Left ventricle myocardium inferior (tissue), 1 donor: ENCODE data around the gene AGPAT3. TPM values are rescaled to one million over a fixed set of nuclear protein-coding genes. Genes with fewer than 3 reads are reported as not detected.

ENCODE experiments used
- DNase-seq: peaks from one replicate; pipeline ENCODE4 v3.0.0-alpha.2; 2020
- H3K27ac ChIP-seq: fragments of 200-600 bp; replicated peaks from 2 replicates; pipeline ENCODE4 v1.8.0; 2021
- H3K27me3 ChIP-seq: fragments of 200-600 bp; 2 replicates; pipeline ENCODE4 v1.8.0; 2021; ENCODE audit warnings: low read depth
- H3K36me3 ChIP-seq: fragments of 200-600 bp; 2 replicates; pipeline ENCODE4 v1.8.0; 2021
- H3K4me1 ChIP-seq: fragments of 200-600 bp; 2 replicates; pipeline ENCODE4 v1.8.0; 2021
- H3K4me3 ChIP-seq: fragments of 200-600 bp; 2 replicates; pipeline ENCODE4 v1.8.0; 2021; ENCODE audit warnings: mild to moderate bottlenecking, moderate library complexity
- H3K9me3 ChIP-seq: fragments of 200-600 bp; replicated peaks from 2 replicates; pipeline ENCODE4 v1.8.0; 2021
- intact Hi-C: fragments of 100-400 bp; cut with micrococcal nuclease; formaldehyde crosslinking; loops from one replicate; pipeline ENCODE4 v1.11.0; 2022
- total RNA-seq: library from RNA; stranded (reverse); fragmentation: NEBNext Ultra II Directional; extraction: Animal tissue kit (Norgen Biotek cat#: 25700); gene quantifications from one replicate; pipeline ENCODE4 v1.2.1, GENCODE V29; 2021
- TF ChIP-seq, protein P1 (sequence below): fragments of 200-600 bp; IDR thresholded peaks from 2 replicates; pipeline ENCODE4 v1.8.0; 2021; ENCODE audit warnings: antibody characterized with exemption, mild to moderate bottlenecking, borderline replicate concordance
- donor health status: DM: no; HTN: yes; CAD: no; lungs with severe emphysema.

The AGPAT3 gene
- total RNA-seq, 1 donor from 2014 or later = 79.6 TPM

DNA sequence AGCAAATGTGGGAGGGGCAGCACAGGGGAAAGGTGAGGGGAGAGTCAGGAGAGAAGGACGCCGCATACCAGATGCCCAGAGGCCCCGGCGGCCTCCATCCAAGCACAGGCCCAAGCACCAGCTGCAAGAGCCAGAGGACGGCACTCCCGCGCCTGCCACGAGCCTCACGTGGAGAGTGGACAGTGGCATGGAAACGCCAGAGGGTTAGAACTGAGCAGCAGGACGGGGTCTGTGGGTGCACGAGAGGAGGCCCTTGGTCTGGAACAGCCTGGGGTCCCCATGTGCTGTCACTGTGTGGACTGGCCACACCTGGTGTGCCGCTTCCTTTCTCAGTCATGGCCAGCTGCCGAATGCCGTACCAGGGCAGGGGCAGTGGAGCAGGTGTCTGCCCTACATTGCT lies 68.7 kb downstream of the AGPAT3 start:
- intact Hi-C loops = no loop called here
- H3K27me3 ChIP-seq = no peaks in the 10 kb centered on the region
- no peaks in the 10 kb centered on the region for H3K36me3 ChIP-seq
- H3K4me3 ChIP-seq = no peak overlapping the region
- TF ChIP-seq, protein P1, sequence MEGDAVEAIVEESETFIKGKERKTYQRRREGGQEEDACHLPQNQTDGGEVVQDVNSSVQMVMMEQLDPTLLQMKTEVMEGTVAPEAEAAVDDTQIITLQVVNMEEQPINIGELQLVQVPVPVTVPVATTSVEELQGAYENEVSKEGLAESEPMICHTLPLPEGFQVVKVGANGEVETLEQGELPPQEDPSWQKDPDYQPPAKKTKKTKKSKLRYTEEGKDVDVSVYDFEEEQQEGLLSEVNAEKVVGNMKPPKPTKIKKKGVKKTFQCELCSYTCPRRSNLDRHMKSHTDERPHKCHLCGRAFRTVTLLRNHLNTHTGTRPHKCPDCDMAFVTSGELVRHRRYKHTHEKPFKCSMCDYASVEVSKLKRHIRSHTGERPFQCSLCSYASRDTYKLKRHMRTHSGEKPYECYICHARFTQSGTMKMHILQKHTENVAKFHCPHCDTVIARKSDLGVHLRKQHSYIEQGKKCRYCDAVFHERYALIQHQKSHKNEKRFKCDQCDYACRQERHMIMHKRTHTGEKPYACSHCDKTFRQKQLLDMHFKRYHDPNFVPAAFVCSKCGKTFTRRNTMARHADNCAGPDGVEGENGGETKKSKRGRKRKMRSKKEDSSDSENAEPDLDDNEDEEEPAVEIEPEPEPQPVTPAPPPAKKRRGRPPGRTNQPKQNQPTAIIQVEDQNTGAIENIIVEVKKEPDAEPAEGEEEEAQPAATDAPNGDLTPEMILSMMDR = no peak
- H3K4me1 ChIP-seq = peaks cover 62% of the 10 kb centered on the region
- H3K27ac ChIP-seq = no peak overlapping the region
- H3K9me3 ChIP-seq = no peaks in the 10 kb centered on the region
- no peak for DNase-seq

DNA sequence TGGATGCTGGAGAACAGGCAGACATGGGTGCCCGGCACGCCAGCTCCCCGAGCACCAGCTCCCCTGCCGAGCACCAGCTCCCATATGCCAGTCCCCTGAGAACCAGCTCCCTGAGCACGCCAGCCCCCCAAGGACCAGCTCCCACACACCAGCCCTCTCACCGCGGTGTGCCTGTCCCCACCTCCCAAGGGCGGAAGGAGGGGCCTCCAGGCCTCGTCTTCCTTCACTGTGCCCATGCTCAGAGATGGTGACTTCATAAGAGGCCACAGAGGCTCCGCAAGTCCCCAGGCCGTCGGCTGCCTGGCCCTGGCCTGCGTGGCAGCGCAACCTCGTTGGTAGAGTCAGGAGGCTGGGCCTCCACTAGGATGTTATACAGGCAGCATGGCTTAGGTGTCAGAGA lies 69.1 kb downstream of the AGPAT3 start:
- Histone ChIP-seq H3K9me3 (no peaks in the 10 kb centered on the region), H3K4me3 (no peak overlapping the region), H3K36me3 (no peaks in the 10 kb centered on the region), H3K4me1 (peaks cover 63% of the 10 kb centered on the region), H3K27me3 (no peaks in the 10 kb centered on the region), H3K27ac (no peak overlapping the region)
- intact Hi-C loops = no loop called here
- TF ChIP-seq, protein P1 = no peak
- no peak for DNase-seq

DNA sequence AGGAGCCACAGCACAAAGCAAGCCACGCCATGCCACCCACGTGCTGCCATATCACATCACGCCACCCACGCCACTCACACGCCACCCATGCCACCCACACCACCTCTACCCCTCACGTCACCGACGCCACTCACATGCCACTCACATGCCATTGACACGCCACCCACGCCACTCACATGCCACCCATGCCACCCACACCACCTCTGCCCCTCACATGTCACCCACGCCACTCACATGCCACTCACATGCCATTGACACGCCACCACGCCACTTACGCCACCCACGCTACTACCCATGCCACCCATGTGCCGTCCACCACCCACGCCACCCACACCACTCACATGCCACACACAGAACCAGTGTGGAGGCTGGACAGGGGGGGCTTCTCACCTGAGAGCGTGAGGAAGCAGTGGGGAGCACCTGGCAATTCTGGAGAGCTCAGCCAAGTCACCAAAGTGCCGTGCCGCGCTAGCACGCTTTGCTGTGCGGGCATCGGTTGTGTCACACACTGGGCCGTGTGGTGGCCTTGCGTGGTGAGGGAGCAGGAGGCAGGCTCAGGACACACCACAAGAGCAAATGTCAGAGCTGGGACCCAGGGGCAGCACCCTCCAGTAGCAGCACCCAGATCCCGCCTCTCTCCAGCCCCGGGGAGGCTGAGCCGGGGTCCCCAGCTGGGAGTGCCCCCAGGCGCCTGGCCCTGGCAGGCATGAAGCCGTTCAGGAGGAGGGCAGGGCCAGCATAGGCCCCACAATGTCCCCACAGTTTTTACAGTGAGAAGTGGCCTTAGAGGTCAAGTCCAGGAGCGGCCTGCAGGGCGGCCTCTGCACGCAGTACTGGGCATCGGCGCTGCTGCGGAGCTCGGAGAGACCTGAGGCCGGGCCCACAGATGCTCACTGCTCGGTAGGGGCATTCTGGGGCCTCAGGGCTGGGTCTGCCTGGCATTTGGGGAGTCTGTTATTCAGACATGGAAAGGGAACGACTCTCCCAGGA lies 70.0 kb downstream of the AGPAT3 start:
- Histone ChIP-seq H3K36me3 (no peaks in the 10 kb centered on the region), H3K9me3 (no peaks in the 10 kb centered on the region), H3K4me1 (peaks cover 65% of the 10 kb centered on the region), H3K27me3 (no peaks in the 10 kb centered on the region), H3K4me3 (no peak overlapping the region), H3K27ac (peak overlapping the region; percentile 57)
- TF ChIP-seq, protein P1 = no peak
- no peak for DNase-seq
- intact Hi-C loops = no loop called here

DNA sequence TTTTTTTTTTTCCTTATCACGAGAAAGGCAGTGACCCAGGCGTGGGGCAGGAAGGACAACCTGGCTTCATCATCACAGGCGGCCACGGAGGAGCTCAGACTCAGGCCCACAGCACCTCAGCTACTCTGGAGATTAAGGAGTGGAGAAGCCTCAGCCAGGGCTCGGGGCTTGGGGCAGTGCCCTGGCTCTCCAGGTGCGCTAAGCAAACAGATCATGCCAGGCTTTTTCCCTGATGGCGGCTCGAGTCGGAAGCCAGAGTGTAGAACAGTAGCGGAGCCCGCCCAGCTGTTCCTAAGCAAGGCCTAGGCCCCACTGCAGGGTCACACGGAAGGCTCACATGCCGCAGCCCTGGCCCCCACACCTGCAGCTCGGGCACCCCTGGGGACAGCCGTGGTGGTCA lies 70.7 kb downstream of the AGPAT3 start:
- H3K36me3 ChIP-seq = no peaks in the 10 kb centered on the region
- peak overlapping the region; percentile 57 for H3K27ac ChIP-seq
- TF ChIP-seq, protein P1 = no peak
- peaks cover 60% of the 10 kb centered on the region for H3K4me1 ChIP-seq
- intact Hi-C loops = no loop called here
- H3K9me3 ChIP-seq = no peaks in the 10 kb centered on the region
- no peak overlapping the region for H3K4me3 ChIP-seq
- no peak for DNase-seq
- no peaks in the 10 kb centered on the region for H3K27me3 ChIP-seq

DNA sequence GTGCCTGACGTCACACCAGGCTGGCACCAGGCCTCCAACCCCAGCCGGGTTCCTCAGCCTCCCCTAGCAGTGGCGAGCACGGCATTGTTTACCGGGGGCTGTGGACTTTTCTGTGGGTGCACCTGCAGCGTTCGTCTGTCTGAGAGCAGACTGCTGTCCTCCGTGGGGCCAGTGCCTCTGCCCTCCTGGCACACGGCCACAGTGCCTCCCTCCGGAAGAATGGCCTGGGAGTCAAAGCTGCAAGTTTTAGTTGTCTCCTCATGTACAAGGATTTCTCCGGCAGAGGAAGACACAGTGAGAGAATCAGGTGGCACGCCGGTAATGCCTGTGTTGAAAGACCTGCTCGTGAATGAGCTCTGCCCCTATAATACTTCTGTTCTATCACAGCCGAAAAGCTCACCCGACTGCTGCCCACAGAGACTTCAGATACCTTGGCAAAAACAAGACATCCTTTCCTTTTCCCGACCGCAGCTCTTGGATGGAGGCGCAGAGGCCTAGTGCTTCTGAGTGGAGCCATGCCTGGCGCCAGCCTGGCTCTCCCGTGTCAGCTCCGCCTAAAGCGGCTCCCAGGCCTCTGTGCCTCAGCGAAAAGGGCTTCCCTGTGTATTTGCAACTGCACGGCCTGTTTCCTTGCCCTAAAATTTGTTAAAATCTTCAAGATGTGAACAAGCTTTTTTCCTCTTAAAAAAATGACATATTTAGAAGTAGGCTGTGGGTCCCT lies 71.4 kb downstream of the AGPAT3 start:
- intact Hi-C loops = no loop called here
- Histone ChIP-seq H3K4me3 (no peak overlapping the region), H3K9me3 (no peaks in the 10 kb centered on the region), H3K27me3 (no peaks in the 10 kb centered on the region), H3K27ac (peak overlapping the region; percentile 57), H3K4me1 (peaks cover 53% of the 10 kb centered on the region), H3K36me3 (no peaks in the 10 kb centered on the region)
- DNase-seq = no peak
- TF ChIP-seq, protein P1 = no peak
